GM12878 (cell line): ENCODE measurements around the gene PRM1.

Source experiments
- BACH1 ChIP-seq: fragments of 450-650 bp; IDR thresholded peaks from 2 replicates; pipeline ENCODE4 v1.6.1; 2017; ENCODE audit warnings: mild to moderate bottlenecking, borderline replicate concordance
- CHD1 ChIP-seq: IDR thresholded peaks from 2 replicates; pipeline ENCODE4 v1.6.1; 2012; ENCODE audit warnings: low read depth, low read length, improper control_type of control experiment
- EP300 ChIP-seq, 2 experiments: fragments of 150-350 bp in 1 of 2; IDR thresholded peaks; 2 replicates each; pipeline ENCODE4 v1.6.1; 2011 to 2012; ENCODE audit warnings: low read depth in 2 of 2, low read length in 2 of 2, borderline replicate concordance in 1 of 2, improper control_type of control experiment in 1 of 2, inconsistent platforms in 1 of 2; ENCODE audit not compliant: control insufficient read depth in 1 of 2
- FOXM1 ChIP-seq: IDR thresholded peaks from 2 replicates; pipeline ENCODE4 v1.6.1; 2012; ENCODE audit warnings: low read depth, mild to moderate bottlenecking, inconsistent platforms, low read length, moderate library complexity
- POLR2A ChIP-seq: IDR thresholded peaks from 2 replicates; pipeline ENCODE4 v1.6.1; 2011; ENCODE audit warnings: low read depth, mild to moderate bottlenecking, low read length
- POLR2AphosphoS5 ChIP-seq: IDR thresholded peaks from 2 replicates; pipeline ENCODE4 v1.6.1; 2011; ENCODE audit warnings: mild to moderate bottlenecking, low read length, inconsistent platforms
- RAD21 ChIP-seq: IDR thresholded peaks from 2 replicates; pipeline ENCODE4 v1.6.1; 2011; ENCODE audit warnings: mild to moderate bottlenecking, low read depth, low read length, moderate library complexity; ENCODE audit not compliant: insufficient read depth
- SREBF2 ChIP-seq: IDR thresholded peaks from 2 replicates; pipeline ENCODE4 v1.6.1; 2012; ENCODE audit warnings: mild to moderate bottlenecking, low read length
- TAF1 ChIP-seq: IDR thresholded peaks from 2 replicates; pipeline ENCODE4 v1.6.1; 2011; ENCODE audit warnings: mild to moderate bottlenecking, low read depth, low read length, borderline replicate concordance
- USF2 ChIP-seq: IDR thresholded peaks from 2 replicates; pipeline ENCODE4 v1.6.1; 2011; ENCODE audit warnings: low read depth, low read length, improper control_type of control experiment, borderline replicate concordance
- YBX1 ChIP-seq: fragments of 450-650 bp; IDR thresholded peaks from 2 replicates; pipeline ENCODE4 v1.6.1; 2016; ENCODE audit warnings: antibody characterized with exemption
- TF ChIP-seq, protein P1 (sequence below), 3 experiments: IDR thresholded peaks in 2 of 3; conservative IDR thresholded peaks in 1 of 3; 2 replicates each; pipeline ENCODE4 v1.5.1; 2011; ENCODE audit warnings: low read depth in 3 of 3, low read length in 3 of 3, mild to moderate bottlenecking in 3 of 3, control low read depth in 2 of 3, moderate library complexity in 2 of 3, inconsistent platforms in 1 of 3, mixed read lengths in 1 of 3; ENCODE audit not compliant: control insufficient read depth in 2 of 3, insufficient read depth in 1 of 3; ENCODE audit errors: extremely low read depth in 1 of 3

- TF ChIP-seq, protein P1, sequence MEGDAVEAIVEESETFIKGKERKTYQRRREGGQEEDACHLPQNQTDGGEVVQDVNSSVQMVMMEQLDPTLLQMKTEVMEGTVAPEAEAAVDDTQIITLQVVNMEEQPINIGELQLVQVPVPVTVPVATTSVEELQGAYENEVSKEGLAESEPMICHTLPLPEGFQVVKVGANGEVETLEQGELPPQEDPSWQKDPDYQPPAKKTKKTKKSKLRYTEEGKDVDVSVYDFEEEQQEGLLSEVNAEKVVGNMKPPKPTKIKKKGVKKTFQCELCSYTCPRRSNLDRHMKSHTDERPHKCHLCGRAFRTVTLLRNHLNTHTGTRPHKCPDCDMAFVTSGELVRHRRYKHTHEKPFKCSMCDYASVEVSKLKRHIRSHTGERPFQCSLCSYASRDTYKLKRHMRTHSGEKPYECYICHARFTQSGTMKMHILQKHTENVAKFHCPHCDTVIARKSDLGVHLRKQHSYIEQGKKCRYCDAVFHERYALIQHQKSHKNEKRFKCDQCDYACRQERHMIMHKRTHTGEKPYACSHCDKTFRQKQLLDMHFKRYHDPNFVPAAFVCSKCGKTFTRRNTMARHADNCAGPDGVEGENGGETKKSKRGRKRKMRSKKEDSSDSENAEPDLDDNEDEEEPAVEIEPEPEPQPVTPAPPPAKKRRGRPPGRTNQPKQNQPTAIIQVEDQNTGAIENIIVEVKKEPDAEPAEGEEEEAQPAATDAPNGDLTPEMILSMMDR (IDR thresholded peaks at IDR 0.05 in 2 of 3, conservative IDR thresholded peaks at IDR 0.05 in 1 of 3; ENCODE audit: control insufficient read depth in 2 of 3, extremely low read depth in 1 of 3, insufficient read depth in 1 of 3, low read depth in 3 of 3, low read length in 3 of 3) = no peak
- TF ChIP-seq CHD1 = no peak
- no peak for TF ChIP-seq SREBF2
- TF ChIP-seq YBX1 = no peak
- no peak for TF ChIP-seq POLR2A
- TF ChIP-seq FOXM1 = no peak
- TF ChIP-seq BACH1 = no peak
- TF ChIP-seq TAF1 = no peak
- no peak for TF ChIP-seq USF2
- no peak for TF ChIP-seq EP300 (IDR thresholded peaks at IDR 0.05; ENCODE audit: borderline replicate concordance in 1 of 2, control insufficient read depth in 1 of 2, low read depth in 2 of 2, low read length in 2 of 2)
- no peak for TF ChIP-seq POLR2AphosphoS5
- TF ChIP-seq RAD21 = no peak
Measured at GRCh38 chr16:11300560-11300892, 19.4 kb upstream of the PRM1 start.
